HG03159 (cell line): ENCODE results near the gene PTGFR.

Source experiments
- ATAC-seq: cut with Tn5 transposase; IDR thresholded peaks from one replicate; pipeline ENCODE4 v1.9.1; 2021; ENCODE audit warnings: mild to moderate bottlenecking, moderate library complexity; ENCODE audit not compliant: unreplicated experiment

The PTGFR gene

GRCh38 chr1:78520216-78520615 is 29.4 kb downstream of the PTGFR start:
- ATAC-seq: no peak

- no peak for ATAC-seq
Measured at GRCh38 chr1:78520843-78521242, 30.1 kb downstream of the PTGFR start.

GRCh38 chr1:78522136-78522535 is 31.4 kb downstream of the PTGFR start:
- ATAC-seq: no peak

- no peak for ATAC-seq
Measured at GRCh38 chr1:78526496-78526895, 35.7 kb downstream of the PTGFR start.

- no peak for ATAC-seq
Measured at GRCh38 chr1:78527706-78528105, 36.9 kb downstream of the PTGFR start.

- ATAC-seq: no peak
Measured at GRCh38 chr1:78533527-78533926, 42.8 kb downstream of the PTGFR start.

GRCh38 chr1:78535286-78535685 is 44.5 kb downstream of the PTGFR start:
- no peak for ATAC-seq

GRCh38 chr1:78536427-78536826 is 45.7 kb downstream of the PTGFR start:
- ATAC-seq: no peak

- no peak for ATAC-seq
Measured at GRCh38 chr1:78540048-78540447, 49.3 kb downstream of the PTGFR start.

- no peak for ATAC-seq
Measured at GRCh38 chr1:78541479-78541878, 50.7 kb downstream of the PTGFR start.

GRCh38 chr1:78543941-78544643 is 53.3 kb downstream of the PTGFR start:
- ATAC-seq: no peak

GRCh38 chr1:78547081-78547480 is 56.3 kb downstream of the PTGFR start:
- ATAC-seq: no peak

- ATAC-seq: no peak
Measured at GRCh38 chr1:78549331-78549730, 58.6 kb downstream of the PTGFR start.

- no peak for ATAC-seq
Measured at GRCh38 chr1:78549891-78550290, 59.1 kb downstream of the PTGFR start.

GRCh38 chr1:78553859-78554258 is 63.1 kb downstream of the PTGFR start:
- no peak for ATAC-seq

GRCh38 chr1:78554840-78555239 is 64.1 kb downstream of the PTGFR start:
- ATAC-seq: no peak

GRCh38 chr1:78559680-78560079 is 68.9 kb downstream of the PTGFR start:
- no peak for ATAC-seq

- ATAC-seq: no peak
Measured at GRCh38 chr1:78560811-78561210, 70.0 kb downstream of the PTGFR start.

- no peak for ATAC-seq
Measured at GRCh38 chr1:78561856-78562255, 71.1 kb downstream of the PTGFR start.

- ATAC-seq: no peak
Measured at GRCh38 chr1:78565393-78565792, 74.6 kb downstream of the PTGFR start.

- no peak for ATAC-seq
Measured at GRCh38 chr1:78570539-78570938, 79.8 kb downstream of the PTGFR start.

- ATAC-seq: no peak
Measured at GRCh38 chr1:78577257-78578100, 86.7 kb downstream of the PTGFR start.
